GM15510 (cell line): Measurements from ENCODE around the gene ASPHD1.

Experiments
- POLR2A ChIP-seq: IDR thresholded peaks from 3 replicates; pipeline ENCODE4 v1.6.1; 2011; ENCODE audit warnings: borderline replicate concordance; ENCODE audit not compliant: insufficient read length; ENCODE audit errors: extremely low read depth

ASPHD1 gene

DNA sequence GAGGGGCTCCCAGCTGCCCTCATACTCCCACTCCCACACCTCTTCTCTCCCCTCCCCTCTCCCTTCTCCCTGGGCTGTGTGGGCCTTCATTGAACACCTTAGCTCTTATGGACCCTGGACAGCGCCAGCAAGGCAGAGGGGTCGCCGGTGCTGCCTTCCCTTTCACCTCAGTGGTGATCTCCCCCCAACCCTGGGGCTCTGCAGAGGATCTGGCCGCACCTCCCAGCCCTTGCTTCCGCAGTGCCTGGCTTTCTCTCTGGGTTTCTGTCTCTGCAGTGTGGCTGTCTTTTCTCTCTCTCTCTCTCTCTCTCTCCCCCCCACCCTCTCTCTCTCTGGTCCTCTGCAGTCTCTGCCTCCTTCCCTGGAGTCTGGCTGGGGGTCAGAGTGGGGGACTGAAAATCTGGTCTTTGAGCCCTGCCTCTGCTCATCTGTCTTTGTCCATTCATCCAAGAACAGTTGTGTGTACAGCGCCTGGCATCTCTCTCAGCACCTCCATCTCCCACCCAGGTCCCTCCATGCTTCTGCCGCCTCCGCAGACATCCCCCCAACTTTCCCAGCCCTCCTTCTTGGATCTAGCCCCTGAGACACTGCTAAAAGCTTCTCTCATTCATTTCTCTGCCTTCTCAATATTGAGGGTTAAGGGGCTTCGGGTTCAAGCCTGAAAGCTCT is 2.0 kb upstream of the ASPHD1 start:
- TF ChIP-seq POLR2A = no peak

GRCh38 chr16:29898804-29899515 is 1.3 kb upstream of the ASPHD1 start:
- no peak for TF ChIP-seq POLR2A

DNA sequence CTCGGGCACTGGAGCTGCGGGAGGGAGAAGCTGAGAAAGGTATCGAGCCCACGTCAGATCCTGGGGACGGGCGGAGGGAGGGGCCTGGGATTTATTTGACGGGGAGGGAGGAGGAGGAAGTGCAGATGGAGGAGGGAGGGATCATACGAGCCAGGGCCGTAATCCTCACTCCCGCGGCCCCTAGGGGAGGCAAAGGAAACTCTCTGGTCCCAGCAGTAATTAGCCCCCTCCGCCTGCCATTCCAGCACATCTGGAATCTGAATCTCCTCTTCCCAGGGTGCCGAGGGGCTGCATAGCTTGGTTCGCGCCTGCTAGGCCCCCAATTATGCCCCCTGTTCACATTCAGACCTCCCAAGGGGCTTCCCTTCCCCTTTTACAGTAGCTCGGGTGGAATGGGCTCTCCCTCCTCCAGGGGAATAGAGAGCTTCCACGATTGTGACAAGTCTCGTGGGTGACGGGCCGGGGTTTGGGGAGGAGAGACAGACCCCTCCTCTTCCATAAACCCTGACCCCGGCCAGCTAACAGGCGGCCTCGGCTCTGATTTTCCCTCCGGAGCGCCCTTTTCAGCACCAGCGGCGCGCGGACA is 679 bp upstream of the ASPHD1 start, which contains the start of gene SEZ6L2:
TSS of gene SEZ6L2 (minus strand) at position 35 of the 586 bp plus-strand sequence. CDS start 531 bp downstream, outside the sequence.
- TF ChIP-seq POLR2A = no peak

DNA sequence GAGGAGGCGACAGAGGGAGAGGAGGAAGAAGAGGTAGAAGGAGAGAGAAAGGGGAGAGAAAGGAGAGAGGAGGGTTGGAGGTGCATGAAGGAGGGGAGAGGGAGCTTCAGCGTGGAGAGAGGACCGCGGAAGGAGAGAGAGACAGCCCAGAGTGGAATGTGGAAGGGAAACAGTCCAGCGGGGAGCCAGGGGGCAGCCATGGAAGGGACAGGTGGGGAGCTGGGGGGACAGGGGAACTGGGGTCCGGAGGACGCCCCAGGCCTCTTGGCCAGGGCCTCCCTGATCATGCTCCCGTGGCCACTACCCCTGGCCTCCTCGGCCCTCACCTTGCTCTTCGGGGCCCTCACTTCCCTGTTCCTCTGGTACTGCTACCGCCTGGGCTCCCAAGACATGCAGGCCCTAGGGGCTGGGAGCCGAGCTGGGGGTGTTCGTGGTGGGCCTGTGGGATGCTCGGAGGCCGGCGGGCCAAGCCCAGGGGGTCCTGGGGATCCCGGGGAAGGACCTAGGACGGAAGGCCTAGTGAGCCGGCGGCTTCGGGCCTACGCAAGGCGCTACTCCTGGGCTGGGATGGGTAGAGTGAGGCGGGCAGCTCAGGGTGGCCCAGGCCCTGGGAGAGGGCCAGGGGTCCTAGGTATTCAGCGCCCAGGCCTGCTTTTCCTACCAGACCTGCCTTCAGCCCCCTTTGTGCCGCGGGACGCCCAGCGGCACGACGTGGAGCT is 759 bp downstream of the ASPHD1 start:
- no peak for TF ChIP-seq POLR2A

- no peak for TF ChIP-seq POLR2A
These were observed 1.3 kb downstream of the ASPHD1 start for GRCh38 chr16:29901607-29901945.

GRCh38 chr16:29903590-29903989 is 3.3 kb downstream of the ASPHD1 start:
- no peak for TF ChIP-seq POLR2A

DNA sequence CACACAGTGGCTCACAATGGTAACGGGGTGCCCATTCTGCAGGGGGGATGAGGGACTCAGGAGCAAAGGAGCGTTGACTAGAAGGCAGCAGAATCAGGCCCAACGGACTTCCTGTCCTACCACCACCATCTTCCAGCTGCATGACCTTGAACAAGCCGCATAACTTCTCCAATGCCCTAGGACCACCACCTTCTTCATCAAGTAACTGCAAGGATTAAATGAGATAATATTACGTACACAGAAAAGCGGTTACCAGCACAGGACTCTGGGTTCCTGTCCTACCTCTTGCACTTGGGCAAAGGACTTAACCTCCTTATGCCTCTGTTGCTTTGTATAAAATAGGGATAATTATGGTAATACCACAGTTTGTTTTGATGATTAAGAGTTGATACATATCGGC is 4.7 kb downstream of the ASPHD1 start:
- TF ChIP-seq POLR2A = no peak

DNA sequence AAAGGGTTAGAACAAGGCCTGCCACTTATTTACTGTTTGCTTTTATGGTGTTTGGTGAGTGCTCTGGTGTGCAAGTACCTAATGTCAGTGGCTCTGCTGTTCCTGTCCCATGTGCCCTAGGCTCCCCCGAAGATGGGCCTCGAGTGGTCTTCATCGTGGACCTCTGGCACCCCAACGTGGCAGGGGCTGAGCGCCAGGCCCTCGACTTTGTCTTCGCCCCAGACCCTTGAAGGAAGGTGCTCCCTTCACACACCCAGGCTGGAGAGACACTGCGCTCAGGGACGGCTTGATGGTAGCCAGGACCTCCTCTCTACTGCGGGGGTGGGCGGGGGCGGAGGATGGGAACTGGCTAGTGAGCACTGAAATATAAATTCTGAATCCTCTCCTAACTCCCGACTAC is 5.4 kb downstream of the ASPHD1 start:
- TF ChIP-seq POLR2A = no peak

DNA sequence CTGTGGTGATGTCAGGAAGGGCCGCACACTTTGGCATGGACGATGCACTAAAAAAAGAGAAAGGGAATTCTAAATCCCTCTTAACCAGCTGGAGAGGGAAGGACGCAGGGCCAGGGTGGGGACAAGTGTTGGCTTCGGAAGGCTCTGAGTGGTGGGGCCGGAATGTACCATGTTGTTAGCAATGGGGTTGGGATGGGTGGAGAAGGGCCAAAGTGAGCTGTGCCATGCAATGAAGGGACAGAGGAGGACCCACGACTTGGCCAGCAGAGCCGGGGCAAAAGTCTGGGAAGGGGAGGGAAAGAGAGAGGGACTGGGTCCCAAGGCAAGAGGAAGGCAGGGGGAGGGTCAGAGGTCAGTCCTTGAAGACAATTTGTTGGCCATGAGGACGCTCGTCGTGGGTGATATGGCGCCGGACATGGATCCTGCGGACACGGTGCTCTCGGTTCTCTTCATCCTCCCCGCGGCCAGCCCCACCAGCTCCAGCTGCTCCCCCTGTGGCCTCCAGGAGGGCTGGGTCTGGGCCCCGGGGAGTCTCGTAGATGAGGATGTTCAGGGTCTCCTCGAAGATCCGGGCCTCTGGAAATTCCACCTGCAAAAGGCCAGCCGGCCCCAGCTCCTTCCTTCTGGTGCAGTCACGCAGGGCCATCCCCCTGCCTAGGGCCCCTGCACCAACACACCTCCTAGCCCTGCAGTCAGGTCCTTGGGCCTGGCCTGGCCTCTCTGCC is 6.4 kb downstream of the ASPHD1 start:
- TF ChIP-seq POLR2A = no peak

DNA sequence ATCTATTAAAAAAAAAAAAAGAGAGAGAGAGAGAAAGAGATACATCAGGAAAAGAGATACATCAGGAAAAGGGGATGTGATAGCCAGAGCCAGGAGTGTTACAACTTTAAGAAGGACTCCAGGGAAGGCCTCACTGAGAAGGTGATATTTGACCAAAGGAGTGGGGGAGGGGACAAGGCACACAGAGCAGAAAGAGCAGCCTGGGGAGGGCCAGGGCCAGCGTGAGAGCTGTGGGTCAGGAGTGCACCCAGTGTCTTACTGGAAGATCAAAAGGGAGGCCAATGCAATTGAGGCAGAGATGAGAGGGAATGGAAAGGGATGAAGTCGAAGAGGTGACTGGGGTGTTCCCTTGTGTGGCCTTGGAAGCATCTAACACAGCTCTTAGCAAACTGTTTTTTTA is 7.7 kb downstream of the ASPHD1 start:
- no peak for TF ChIP-seq POLR2A

DNA sequence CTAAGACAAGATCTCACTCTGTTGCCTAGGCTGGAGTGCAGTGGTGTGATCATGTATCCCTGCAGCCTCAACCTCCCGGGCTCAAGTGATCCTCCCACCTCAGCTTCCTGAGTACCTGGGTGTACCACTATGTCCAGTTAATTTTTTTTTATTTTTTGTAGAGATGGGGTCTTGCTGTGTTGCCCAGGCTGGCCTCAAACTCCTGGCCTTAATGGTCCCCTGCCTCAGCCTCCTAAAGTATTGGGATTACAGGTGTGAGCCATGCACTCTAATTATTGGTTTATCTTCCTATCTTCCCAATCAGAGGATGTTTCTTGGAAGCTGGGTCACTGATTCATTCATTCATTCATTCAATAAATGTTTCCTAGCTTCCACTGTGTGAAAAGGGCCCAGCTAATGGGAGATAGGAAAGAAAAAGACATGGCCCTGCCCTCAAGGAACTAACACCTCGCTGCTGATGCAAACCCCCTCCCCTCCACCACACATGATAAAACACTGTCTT is 8.5 kb downstream of the ASPHD1 start:
- TF ChIP-seq POLR2A = no peak

DNA sequence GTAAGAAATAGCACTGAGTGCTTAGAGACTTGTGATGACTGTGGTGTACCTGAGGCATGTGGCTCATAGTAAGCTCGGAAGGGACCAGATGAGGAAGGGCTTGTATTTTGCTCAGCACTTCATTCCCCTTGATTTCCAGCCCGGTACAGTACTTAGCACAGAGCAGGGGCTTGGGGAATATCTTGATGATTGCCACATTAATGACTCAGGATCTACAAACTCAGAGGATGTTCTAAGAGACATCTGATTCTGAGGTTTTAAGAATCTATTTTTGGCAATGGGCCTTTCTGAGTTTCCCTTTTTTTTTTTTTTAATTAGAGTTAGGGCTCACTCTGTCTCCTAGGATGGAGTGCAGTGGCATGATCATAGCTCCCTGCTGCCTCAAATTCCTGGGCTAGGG is 9.1 kb downstream of the ASPHD1 start:
- no peak for TF ChIP-seq POLR2A

- TF ChIP-seq POLR2A = no peak
These were observed 10.8 kb downstream of the ASPHD1 start for GRCh38 chr16:29910819-29911675.

DNA sequence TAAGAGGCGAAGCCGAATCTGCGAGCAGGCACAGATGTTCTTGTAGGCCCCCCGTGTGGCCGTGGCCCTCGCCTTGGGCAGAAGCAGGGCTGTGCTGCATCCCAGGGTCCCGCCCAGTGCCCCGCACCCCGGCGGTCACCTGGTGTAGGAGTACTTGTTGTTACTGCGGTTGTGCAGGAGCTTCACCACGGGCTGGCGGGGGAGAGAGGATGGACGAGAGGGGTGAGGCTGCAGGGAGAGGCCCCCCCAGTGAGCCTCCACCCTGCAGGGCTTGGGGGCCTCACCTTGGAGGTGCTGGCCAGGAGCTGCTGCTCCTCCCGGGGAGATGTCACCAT is 11.4 kb downstream of the ASPHD1 start:
- TF ChIP-seq POLR2A = no peak

DNA sequence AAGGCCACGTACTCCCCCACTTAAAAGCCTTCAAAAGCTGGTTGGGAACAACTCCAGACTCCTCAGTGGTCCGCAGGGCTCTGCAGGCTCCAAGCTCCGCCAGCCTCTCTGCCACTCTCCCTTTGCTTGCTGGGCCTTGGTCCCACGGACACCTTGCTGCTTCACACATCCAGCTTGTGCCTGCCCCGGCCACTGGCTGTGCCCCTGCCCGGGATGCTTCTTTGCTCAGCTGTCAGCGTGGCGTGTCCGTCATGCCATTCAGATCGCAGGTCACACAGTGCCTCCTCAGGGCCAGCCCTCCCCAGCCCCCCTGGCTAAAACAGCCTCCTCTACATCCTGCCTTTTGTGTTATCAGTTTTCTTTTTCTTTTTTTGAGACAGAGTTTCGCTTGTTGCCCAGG is 11.8 kb downstream of the ASPHD1 start:
- TF ChIP-seq POLR2A = no peak

GRCh38 chr16:29913514-29913913 is 13.2 kb downstream of the ASPHD1 start:
- no peak for TF ChIP-seq POLR2A
